T-helper 2 cell treated with Interferon-gamma antibody and Interleukin-4, amounts not matched to agents 5 μg/mL and 100 μg/mL, for 36 hours (primary cell): Measurements from ENCODE around the gene PDE1C.

Source experiments
- DNase-seq: peaks from one replicate; pipeline ENCODE4 v3.0.0; 2021; ENCODE audit warnings: low spot score
- H3K27ac Mint-ChIP-seq: one replicate; pipeline ENCODE4 v1.8.0; 2021; ENCODE audit warnings: mild to moderate bottlenecking, mixed read lengths
- H3K27me3 Mint-ChIP-seq: one replicate; pipeline ENCODE4 v1.8.0; 2021; ENCODE audit warnings: low read depth, mixed read lengths
- H3K36me3 Mint-ChIP-seq: one replicate; pipeline ENCODE4 v1.8.0; 2021; ENCODE audit warnings: low read depth, mixed read lengths
- H3K4me1 Mint-ChIP-seq: one replicate; pipeline ENCODE4 v1.8.0; 2021; ENCODE audit warnings: low read depth, mixed read lengths
- H3K4me3 Mint-ChIP-seq: one replicate; pipeline ENCODE4 v1.8.0; 2022; ENCODE audit warnings: mild to moderate bottlenecking, moderate library complexity, mixed read lengths
- H3K9me3 Mint-ChIP-seq: one replicate; pipeline ENCODE4 v1.8.0; 2021; ENCODE audit warnings: mixed read lengths

The PDE1C gene

GRCh38 chr7:31720366-31720765 is 349.8 kb downstream of the PDE1C start:
- Mint-ChIP-seq H3K4me1 (no peaks in the 10 kb centered on the region), H3K4me3 (no peak overlapping the region), H3K27me3 (no peaks in the 10 kb centered on the region), H3K9me3 (no peaks in the 10 kb centered on the region), H3K27ac (no peak overlapping the region), H3K36me3 (no peaks in the 10 kb centered on the region)
- DNase-seq: no peak

- Mint-ChIP-seq H3K27ac (no peak overlapping the region), H3K9me3 (peaks cover 4% of the 10 kb centered on the region)
Observed at GRCh38 chr7:31716355-31716754, 353.9 kb downstream of the PDE1C start.

GRCh38 chr7:31710171-31710570 is 360.0 kb downstream of the PDE1C start:
- no peak overlapping the region for H3K4me3 Mint-ChIP-seq
- no peaks in the 10 kb centered on the region for H3K27me3 Mint-ChIP-seq
- peaks cover 4% of the 10 kb centered on the region for H3K9me3 Mint-ChIP-seq
- H3K4me1 Mint-ChIP-seq: no peaks in the 10 kb centered on the region
- no peak for DNase-seq
- H3K36me3 Mint-ChIP-seq: no peaks in the 10 kb centered on the region
- H3K27ac Mint-ChIP-seq: no peak overlapping the region

More at GRCh38 chr7:31716355-31716754, 353.9 kb downstream of the PDE1C start:
- H3K4me3 Mint-ChIP-seq: no peak overlapping the region
- H3K27me3 Mint-ChIP-seq: no peaks in the 10 kb centered on the region
- no peaks in the 10 kb centered on the region for H3K36me3 Mint-ChIP-seq
- DNase-seq: no peak
- no peaks in the 10 kb centered on the region for H3K4me1 Mint-ChIP-seq

GRCh38 chr7:31707089-31707488 is 363.1 kb downstream of the PDE1C start:
- DNase-seq: no peak
- no peaks in the 10 kb centered on the region for H3K36me3 Mint-ChIP-seq
- no peaks in the 10 kb centered on the region for H3K4me1 Mint-ChIP-seq
- no peak overlapping the region for H3K4me3 Mint-ChIP-seq
- no peaks in the 10 kb centered on the region for H3K27me3 Mint-ChIP-seq
- H3K9me3 Mint-ChIP-seq: peaks cover 3% of the 10 kb centered on the region
- H3K27ac Mint-ChIP-seq: no peak overlapping the region

- no peak overlapping the region for H3K4me3 Mint-ChIP-seq
- DNase-seq: no peak
- H3K4me1 Mint-ChIP-seq: no peaks in the 10 kb centered on the region
- H3K27ac Mint-ChIP-seq: no peak overlapping the region
- H3K9me3 Mint-ChIP-seq: no peaks in the 10 kb centered on the region
- no peaks in the 10 kb centered on the region for H3K27me3 Mint-ChIP-seq
- H3K36me3 Mint-ChIP-seq: no peaks in the 10 kb centered on the region
Observed at GRCh38 chr7:31705377-31705776, 364.8 kb downstream of the PDE1C start.

GRCh38 chr7:31702354-31702753 is 367.9 kb downstream of the PDE1C start:
- Mint-ChIP-seq H3K27me3 (no peaks in the 10 kb centered on the region), H3K4me1 (no peaks in the 10 kb centered on the region), H3K27ac (no peak overlapping the region), H3K4me3 (no peak overlapping the region), H3K36me3 (no peaks in the 10 kb centered on the region), H3K9me3 (no peaks in the 10 kb centered on the region)
- no peak for DNase-seq
